Activated CD4-positive, alpha-beta memory T cell treated with anti-CD3 and anti-CD28 coated beads for 36 hours (primary cell): ENCODE measurements around the gene MTR. TPM values are rescaled to one million over a fixed set of nuclear protein-coding genes. Genes with fewer than 3 reads are reported as not detected.

ENCODE experiments used
- CTCF ChIA-PET: fragments of 350-600 bp; sonication (Branson Sonifier 250); formaldehyde crosslinking; loops from one replicate; lab custom pipeline; 2021; ENCODE audit warnings: antibody characterized with exemption, inconsistent platforms; lab: Charles Lee
- POLR2A ChIA-PET: fragments of 350-600 bp; sonication (Branson Sonifier 250); formaldehyde crosslinking; loops from one replicate; lab custom pipeline; 2021; ENCODE audit warnings: antibody characterized with exemption; lab: Charles Lee
- DNase-seq: peaks from one replicate; pipeline ENCODE4 v3.0.0-alpha.2; 2020
- H3K27ac Mint-ChIP-seq: one replicate; pipeline ENCODE4 v1.8.0; 2021; ENCODE audit warnings: mixed read lengths
- H3K27me3 Mint-ChIP-seq: one replicate; pipeline ENCODE4 v1.8.0; 2021; ENCODE audit warnings: mixed read lengths
- H3K36me3 Mint-ChIP-seq: one replicate; pipeline ENCODE4 v1.8.0; 2021; ENCODE audit warnings: mixed read lengths
- H3K4me1 Mint-ChIP-seq: one replicate; pipeline ENCODE4 v1.8.0; 2021; ENCODE audit warnings: low read depth, mixed read lengths
- H3K4me3 Mint-ChIP-seq: one replicate; pipeline ENCODE4 v1.8.0; 2021; ENCODE audit warnings: mild to moderate bottlenecking, mixed read lengths
- H3K9me3 Mint-ChIP-seq: one replicate; pipeline ENCODE4 v1.8.0; 2021; ENCODE audit warnings: mixed read lengths
- intact Hi-C: fragments of 100-400 bp; cut with micrococcal nuclease; formaldehyde crosslinking; loops from one replicate; pipeline ENCODE4 v1.15.1; 2023
- total RNA-seq, 2 experiments: library from RNA; stranded (reverse); gene quantifications; one replicate each; pipeline ENCODE4 v1.2.3, GENCODE V29; 2021

Gene MTR
- total RNA-seq, 2 experiments from 2014 or later = 46.3 to 46.6 TPM

GRCh38 chr1:236870721-236871120 lies 75.6 kb downstream of the MTR start:
- H3K36me3 Mint-ChIP-seq = peaks cover 47% of the 10 kb centered on the region
- DNase-seq = no peak
- H3K27me3 Mint-ChIP-seq = no peaks in the 10 kb centered on the region
- intact Hi-C loops = no loop called here
- ChIA-PET POLR2A (no interaction called here), CTCF (interaction anchor here (0.6 to 3.2 kb wide), 3 partner anchors 112 to 262 kb away, joined by 3 to 19 read pairs (median 7); no protein-coding TSS in a partner anchor)
- H3K4me3 Mint-ChIP-seq = no peak overlapping the region
- no peaks in the 10 kb centered on the region for H3K9me3 Mint-ChIP-seq
- peak overlapping the region; percentile 10 for H3K27ac Mint-ChIP-seq
- H3K4me1 Mint-ChIP-seq = no peaks in the 10 kb centered on the region

DNA sequence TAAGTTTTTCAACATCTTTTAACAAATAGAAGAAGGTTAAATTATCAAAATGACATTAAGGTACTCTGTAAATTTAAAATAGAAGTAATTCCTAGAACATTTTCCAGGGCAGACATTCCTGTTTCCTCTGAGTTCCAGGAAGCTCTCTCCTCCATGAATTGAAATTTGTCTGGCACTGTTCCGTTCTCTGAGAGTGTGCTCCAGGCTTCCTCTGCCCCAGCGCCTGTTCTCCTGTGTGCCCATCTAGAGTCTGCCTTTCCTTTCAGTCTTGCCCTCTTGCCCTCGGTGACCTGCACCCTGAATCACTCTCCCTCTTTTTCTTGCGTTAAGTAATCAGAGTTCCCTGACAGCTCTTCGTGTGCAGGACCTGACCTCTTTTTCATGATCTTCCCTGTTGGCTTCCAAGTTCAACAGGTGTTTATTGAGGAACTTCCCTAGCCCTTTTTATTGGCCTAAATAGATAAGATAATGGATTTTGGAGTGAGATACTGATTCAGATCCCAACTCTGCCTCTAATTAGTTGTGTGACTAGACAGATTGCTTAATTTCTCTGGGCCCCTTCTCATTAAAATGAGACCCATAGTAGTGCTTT lies 77.1 kb downstream of the MTR start:
- Mint-ChIP-seq H3K27me3 (no peaks in the 10 kb centered on the region), H3K9me3 (no peaks in the 10 kb centered on the region), H3K36me3 (peaks cover 41% of the 10 kb centered on the region), H3K4me1 (no peaks in the 10 kb centered on the region), H3K4me3 (no peak overlapping the region), H3K27ac (no peak overlapping the region)
- ChIA-PET POLR2A (no interaction called here), CTCF (interaction anchor here (3.2 kb wide), 1 partner anchor 113 kb away, joined by 19 read pairs; no protein-coding TSS in a partner anchor)
- intact Hi-C loops = no loop called here
- no peak for DNase-seq

GRCh38 chr1:236875975-236876374 lies 80.9 kb downstream of the MTR start:
- Mint-ChIP-seq H3K4me1 (no peaks in the 10 kb centered on the region), H3K36me3 (peaks cover 31% of the 10 kb centered on the region), H3K4me3 (no peak overlapping the region), H3K9me3 (no peaks in the 10 kb centered on the region), H3K27me3 (no peaks in the 10 kb centered on the region), H3K27ac (no peak overlapping the region)
- DNase-seq = no peak
- intact Hi-C loops = no loop called here
- ChIA-PET CTCF (no interaction called here), POLR2A (no interaction called here)

DNA sequence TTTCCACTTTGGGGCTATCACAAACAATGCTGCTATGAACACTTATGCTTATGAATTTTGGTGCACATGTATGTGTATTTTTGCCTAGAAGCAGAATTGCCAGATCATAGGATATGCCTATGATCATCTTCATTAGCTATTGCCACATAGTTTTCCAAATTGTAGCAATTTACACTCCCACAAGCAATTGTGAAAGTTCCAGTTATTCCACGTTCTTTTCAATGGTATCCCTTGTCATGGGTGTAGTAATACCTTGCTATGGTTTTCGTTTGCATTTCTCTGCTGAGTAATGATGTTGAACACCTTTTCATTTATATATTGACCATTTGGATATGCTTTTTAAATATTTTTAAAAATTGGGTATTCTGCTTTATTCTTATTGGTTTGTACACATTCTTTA lies 82.6 kb downstream of the MTR start:
- Mint-ChIP-seq H3K36me3 (peaks cover 27% of the 10 kb centered on the region), H3K27ac (no peak overlapping the region), H3K9me3 (no peaks in the 10 kb centered on the region), H3K4me3 (no peak overlapping the region), H3K4me1 (no peaks in the 10 kb centered on the region), H3K27me3 (no peaks in the 10 kb centered on the region)
- DNase-seq = no peak
- POLR2A ChIA-PET = no interaction called here
- intact Hi-C loops = no loop called here
- CTCF ChIA-PET = interaction anchor here (1.0 kb wide), 1 partner anchor 118 kb away, joined by 3 read pairs; no protein-coding TSS in a partner anchor

DNA sequence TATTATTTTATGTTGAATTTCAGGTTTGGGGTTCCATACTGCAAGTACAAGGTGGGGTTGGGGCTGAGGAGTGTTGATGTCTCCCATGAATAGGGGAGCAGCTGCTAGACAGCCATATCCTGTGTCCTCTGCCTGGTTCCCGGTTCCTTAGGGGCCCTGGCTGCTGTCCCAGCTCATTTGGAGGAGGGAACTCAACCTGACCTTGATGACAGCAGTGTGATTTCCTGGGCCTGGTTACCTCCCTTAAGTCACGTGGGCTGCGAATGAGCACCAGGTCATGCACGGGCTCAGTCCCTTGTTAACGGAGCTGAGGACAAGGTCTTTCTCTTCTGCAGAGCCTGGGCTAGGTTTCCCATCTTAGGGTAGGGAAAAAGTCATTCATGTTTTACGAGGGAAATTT lies 85.1 kb downstream of the MTR start:
- DNase-seq = no peak
- CTCF ChIA-PET = interaction anchor here (0.7 to 1.4 kb wide), 2 partner anchors 11 to 120 kb away, joined by 3 read pairs; no protein-coding TSS in a partner anchor
- H3K36me3 Mint-ChIP-seq = peaks cover 20% of the 10 kb centered on the region
- POLR2A ChIA-PET = no interaction called here
- intact Hi-C loops = no loop called here
- H3K27ac Mint-ChIP-seq = no peak overlapping the region
- no peaks in the 10 kb centered on the region for H3K4me1 Mint-ChIP-seq
- no peak overlapping the region for H3K4me3 Mint-ChIP-seq
- no peaks in the 10 kb centered on the region for H3K9me3 Mint-ChIP-seq
- H3K27me3 Mint-ChIP-seq = no peaks in the 10 kb centered on the region

GRCh38 chr1:236882678-236883077 lies 87.6 kb downstream of the MTR start:
- no peak for DNase-seq
- no peaks in the 10 kb centered on the region for H3K27me3 Mint-ChIP-seq
- H3K4me3 Mint-ChIP-seq = no peak overlapping the region
- ChIA-PET CTCF (no interaction called here), POLR2A (interaction anchor here (0.7 kb wide), 1 partner anchor 1012 kb away, joined by 3 read pairs; no protein-coding TSS in a partner anchor)
- no peaks in the 10 kb centered on the region for H3K9me3 Mint-ChIP-seq
- intact Hi-C loops = no loop called here
- peaks cover 35% of the 10 kb centered on the region for H3K36me3 Mint-ChIP-seq
- H3K4me1 Mint-ChIP-seq = no peaks in the 10 kb centered on the region
- no peak overlapping the region for H3K27ac Mint-ChIP-seq

DNA sequence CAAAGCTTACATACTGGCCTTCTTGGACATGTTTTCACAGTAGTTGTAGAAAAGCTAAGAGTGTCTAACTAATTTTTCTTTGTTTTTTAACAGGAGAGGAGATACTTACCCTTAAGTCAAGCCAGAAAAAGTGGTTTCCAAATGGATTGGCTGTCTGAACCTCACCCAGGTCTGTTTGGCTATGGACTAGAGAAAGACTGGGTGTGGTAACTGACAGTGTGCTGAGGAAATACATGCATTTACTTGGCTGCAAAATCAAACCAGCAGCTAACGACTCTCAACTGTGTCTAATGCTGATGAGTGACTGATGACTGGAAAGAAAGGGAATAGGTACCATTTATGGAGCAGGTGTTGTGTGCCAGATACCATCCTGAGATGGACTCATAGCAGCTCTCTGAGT lies 91.1 kb downstream of the MTR start:
- no peaks in the 10 kb centered on the region for H3K27me3 Mint-ChIP-seq
- peaks cover 44% of the 10 kb centered on the region for H3K36me3 Mint-ChIP-seq
- CTCF ChIA-PET = interaction anchor here (0.8 kb wide), 1 partner anchor 10 kb away, joined by 3 read pairs; no protein-coding TSS in a partner anchor
- H3K4me3 Mint-ChIP-seq = no peak overlapping the region
- H3K9me3 Mint-ChIP-seq = no peaks in the 10 kb centered on the region
- POLR2A ChIA-PET = no interaction called here
- intact Hi-C loops = no loop called here
- H3K27ac Mint-ChIP-seq = no peak overlapping the region
- H3K4me1 Mint-ChIP-seq = no peaks in the 10 kb centered on the region
- DNase-seq = no peak

DNA sequence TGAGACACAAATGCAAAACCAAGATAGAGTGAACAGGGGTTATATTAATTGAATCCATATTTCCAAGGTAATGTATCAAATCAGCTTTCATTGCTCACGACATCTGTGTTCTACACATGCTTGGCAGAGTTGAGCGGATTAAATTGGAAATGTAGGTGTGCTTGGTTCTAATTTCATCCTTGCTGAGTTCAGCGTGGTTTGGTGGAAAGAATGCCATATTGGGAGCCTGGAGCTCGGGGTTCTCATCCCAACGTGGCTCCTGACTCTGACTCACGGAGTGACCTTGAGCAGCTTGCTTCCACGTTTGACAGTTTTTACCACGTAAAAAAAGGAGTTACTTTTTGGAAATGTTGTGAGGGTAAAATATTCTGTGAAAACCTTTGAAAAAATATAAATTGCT lies 92.0 kb downstream of the MTR start:
- ChIA-PET CTCF (no interaction called here), POLR2A (no interaction called here)
- Mint-ChIP-seq H3K4me1 (no peaks in the 10 kb centered on the region), H3K36me3 (peaks cover 49% of the 10 kb centered on the region), H3K4me3 (no peak overlapping the region), H3K27me3 (no peaks in the 10 kb centered on the region), H3K9me3 (no peaks in the 10 kb centered on the region), H3K27ac (no peak overlapping the region)
- DNase-seq = no peak
- intact Hi-C loops = no loop called here

GRCh38 chr1:236888126-236888525 lies 93.0 kb downstream of the MTR start:
- no peak overlapping the region for H3K4me3 Mint-ChIP-seq
- POLR2A ChIA-PET = no interaction called here
- intact Hi-C loops = no loop called here
- peaks cover 52% of the 10 kb centered on the region for H3K36me3 Mint-ChIP-seq
- DNase-seq = no peak
- H3K4me1 Mint-ChIP-seq = no peaks in the 10 kb centered on the region
- no peaks in the 10 kb centered on the region for H3K9me3 Mint-ChIP-seq
- no peak overlapping the region for H3K27ac Mint-ChIP-seq
- CTCF ChIA-PET = interaction anchor here (0.9 kb wide), 1 partner anchor 129 kb away, joined by 3 read pairs; no protein-coding TSS in a partner anchor
- H3K27me3 Mint-ChIP-seq = no peaks in the 10 kb centered on the region

DNA sequence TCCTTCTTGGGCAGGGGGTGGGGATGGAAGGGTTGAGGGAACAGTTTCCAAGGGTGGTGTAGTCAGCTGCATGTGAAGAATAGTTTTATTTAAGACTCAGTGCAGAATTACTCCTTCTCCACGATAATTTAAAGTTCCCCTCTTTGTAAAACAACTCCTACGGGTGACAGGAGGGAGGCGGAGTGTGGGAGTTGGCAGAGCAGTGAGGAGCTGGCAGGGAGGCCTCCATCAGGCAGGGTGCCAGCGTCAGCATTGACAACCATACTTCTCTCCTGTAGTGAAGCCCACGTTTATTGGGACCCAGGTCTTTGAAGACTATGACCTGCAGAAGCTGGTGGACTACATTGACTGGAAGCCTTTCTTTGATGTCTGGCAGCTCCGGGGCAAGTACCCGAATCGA lies 93.8 kb downstream of the MTR start:
- Mint-ChIP-seq H3K36me3 (peaks cover 57% of the 10 kb centered on the region), H3K27ac (no peak overlapping the region), H3K27me3 (no peaks in the 10 kb centered on the region), H3K4me3 (no peak overlapping the region), H3K9me3 (no peaks in the 10 kb centered on the region), H3K4me1 (no peaks in the 10 kb centered on the region)
- ChIA-PET POLR2A (no interaction called here), CTCF (interaction anchor here (0.9 kb wide), 1 partner anchor 130 kb away, joined by 3 read pairs; no protein-coding TSS in a partner anchor)
- intact Hi-C loops = no loop called here
- DNase-seq = no peak

DNA sequence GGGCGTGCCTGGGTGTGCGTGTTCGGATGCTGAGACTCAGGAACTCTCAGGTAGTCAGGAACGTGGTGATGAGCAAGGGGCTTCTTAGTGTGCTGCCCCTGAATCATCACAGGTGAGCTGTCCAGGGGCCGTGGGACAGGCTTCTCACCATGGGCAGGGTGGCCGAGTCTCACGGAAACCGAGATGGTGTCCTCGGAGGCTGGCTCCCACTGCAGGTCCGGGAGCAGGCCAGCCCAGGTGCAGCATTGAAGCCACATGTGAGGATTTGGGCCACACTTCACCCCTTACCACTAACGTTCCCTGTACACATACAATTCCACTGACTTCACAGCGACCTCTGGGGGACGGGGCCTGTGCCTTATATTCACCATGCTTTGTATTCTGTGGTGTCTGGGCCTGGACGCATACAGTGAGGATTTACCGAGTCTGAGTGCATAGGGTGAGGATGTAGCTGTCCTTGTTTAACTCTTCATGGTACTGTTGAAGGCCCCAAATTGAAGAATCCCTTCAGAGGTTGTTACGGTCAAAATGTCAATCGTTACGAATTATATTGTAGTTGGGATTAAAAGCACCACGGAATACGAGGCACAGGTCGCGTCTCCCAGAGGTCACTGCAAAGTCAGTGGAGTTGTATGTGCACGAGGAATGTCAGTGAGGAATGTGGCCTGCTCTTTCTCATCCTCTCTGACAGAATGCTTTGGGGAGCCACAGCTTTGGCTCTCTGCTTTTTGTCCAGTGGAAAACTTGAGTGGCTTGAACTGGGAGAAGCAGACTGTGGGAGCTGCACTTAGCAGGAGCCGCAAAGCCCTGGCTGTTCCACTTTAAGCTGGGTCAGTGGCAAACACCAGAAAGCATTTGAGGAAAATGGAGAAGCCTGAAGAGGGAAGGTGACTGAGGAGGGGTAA lies 95.3 kb downstream of the MTR start:
- H3K36me3 Mint-ChIP-seq = peaks cover 59% of the 10 kb centered on the region
- no peaks in the 10 kb centered on the region for H3K4me1 Mint-ChIP-seq
- H3K9me3 Mint-ChIP-seq = no peaks in the 10 kb centered on the region
- ChIA-PET CTCF (no interaction called here), POLR2A (no interaction called here)
- H3K27me3 Mint-ChIP-seq = no peaks in the 10 kb centered on the region
- intact Hi-C loops = no loop called here
- no peak for DNase-seq
- H3K27ac Mint-ChIP-seq = no peak overlapping the region
- no peak overlapping the region for H3K4me3 Mint-ChIP-seq
